Measurements from ENCODE around the gene HSP90AB1. TPM values are rescaled to one million over a fixed set of nuclear protein-coding genes. Genes with fewer than 3 reads are reported as not detected.
A peak's percentile ranks its signal among the peaks of the same experiment; 100 is the strongest.

HSP90AB1 gene
- total and polyA plus RNA-seq, 9 of the 15 experiments (the other 6 are each of a cell fraction or from before 2014, with no cell fraction given), result 1,780 to 3,358 (median 2,262) TPM

- TF ChIP-seq CEBPG (CRISPR knock-in tag; IDR thresholded peaks at IDR 0.05), result peak; percentile 80
- TF ChIP-seq CEBPG (tag; conservative IDR thresholded peaks at IDR 0.05 in 1 of 2, IDR thresholded peaks at IDR 0.05 in 1 of 2), result peak; percentile 49 to 72; a peak in 2 of 4 replicates
- no peak for TF ChIP-seq NUFIP1 (IDR thresholded peaks at IDR 0.05; ENCODE audit: partially characterized antibody)
- TF ChIP-seq E2F3 (CRISPR knock-in tag; IDR thresholded peaks at IDR 0.05), result no peak
- TF ChIP-seq SMARCC2 (IDR thresholded peaks at IDR 0.05; ENCODE audit: low read depth), result no peak
- TF ChIP-seq NCOA1 (IDR thresholded peaks at IDR 0.05; ENCODE audit: low read depth), result no peak
- TF ChIP-seq RAD51 (IDR thresholded peaks at IDR 0.05; ENCODE audit: borderline replicate concordance, low read depth), result no peak
- TF ChIP-seq ADNP (tag; IDR thresholded peaks at IDR 0.05), result no peak
- TF ChIP-seq BCLAF1 (IDR thresholded peaks at IDR 0.05; ENCODE audit: borderline replicate concordance in 1 of 2, control insufficient read depth in 1 of 2, low read depth in 2 of 2, low read length in 1 of 2), result no peak
- TF ChIP-seq SMAD2 (IDR thresholded peaks at IDR 0.05; ENCODE audit: low read depth, low read length), result no peak
- TF ChIP-seq MEF2A (IDR thresholded peaks at IDR 0.05; ENCODE audit: control insufficient read depth, low read depth, low read length), result no peak
- 0 out of 2 replicates have a peak, but pooled peaks have one; percentile 18 for TF ChIP-seq CHAMP1 (IDR thresholded peaks at IDR 0.05)
- TF ChIP-seq, protein P1, sequence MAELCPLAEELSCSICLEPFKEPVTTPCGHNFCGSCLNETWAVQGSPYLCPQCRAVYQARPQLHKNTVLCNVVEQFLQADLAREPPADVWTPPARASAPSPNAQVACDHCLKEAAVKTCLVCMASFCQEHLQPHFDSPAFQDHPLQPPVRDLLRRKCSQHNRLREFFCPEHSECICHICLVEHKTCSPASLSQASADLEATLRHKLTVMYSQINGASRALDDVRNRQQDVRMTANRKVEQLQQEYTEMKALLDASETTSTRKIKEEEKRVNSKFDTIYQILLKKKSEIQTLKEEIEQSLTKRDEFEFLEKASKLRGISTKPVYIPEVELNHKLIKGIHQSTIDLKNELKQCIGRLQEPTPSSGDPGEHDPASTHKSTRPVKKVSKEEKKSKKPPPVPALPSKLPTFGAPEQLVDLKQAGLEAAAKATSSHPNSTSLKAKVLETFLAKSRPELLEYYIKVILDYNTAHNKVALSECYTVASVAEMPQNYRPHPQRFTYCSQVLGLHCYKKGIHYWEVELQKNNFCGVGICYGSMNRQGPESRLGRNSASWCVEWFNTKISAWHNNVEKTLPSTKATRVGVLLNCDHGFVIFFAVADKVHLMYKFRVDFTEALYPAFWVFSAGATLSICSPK (IDR thresholded peaks at IDR 0.05; ENCODE audit: borderline replicate concordance), result no peak
- TF ChIP-seq IRF2 (CRISPR knock-in tag; IDR thresholded peaks at IDR 0.05), result no peak
- TF ChIP-seq, protein P2, sequence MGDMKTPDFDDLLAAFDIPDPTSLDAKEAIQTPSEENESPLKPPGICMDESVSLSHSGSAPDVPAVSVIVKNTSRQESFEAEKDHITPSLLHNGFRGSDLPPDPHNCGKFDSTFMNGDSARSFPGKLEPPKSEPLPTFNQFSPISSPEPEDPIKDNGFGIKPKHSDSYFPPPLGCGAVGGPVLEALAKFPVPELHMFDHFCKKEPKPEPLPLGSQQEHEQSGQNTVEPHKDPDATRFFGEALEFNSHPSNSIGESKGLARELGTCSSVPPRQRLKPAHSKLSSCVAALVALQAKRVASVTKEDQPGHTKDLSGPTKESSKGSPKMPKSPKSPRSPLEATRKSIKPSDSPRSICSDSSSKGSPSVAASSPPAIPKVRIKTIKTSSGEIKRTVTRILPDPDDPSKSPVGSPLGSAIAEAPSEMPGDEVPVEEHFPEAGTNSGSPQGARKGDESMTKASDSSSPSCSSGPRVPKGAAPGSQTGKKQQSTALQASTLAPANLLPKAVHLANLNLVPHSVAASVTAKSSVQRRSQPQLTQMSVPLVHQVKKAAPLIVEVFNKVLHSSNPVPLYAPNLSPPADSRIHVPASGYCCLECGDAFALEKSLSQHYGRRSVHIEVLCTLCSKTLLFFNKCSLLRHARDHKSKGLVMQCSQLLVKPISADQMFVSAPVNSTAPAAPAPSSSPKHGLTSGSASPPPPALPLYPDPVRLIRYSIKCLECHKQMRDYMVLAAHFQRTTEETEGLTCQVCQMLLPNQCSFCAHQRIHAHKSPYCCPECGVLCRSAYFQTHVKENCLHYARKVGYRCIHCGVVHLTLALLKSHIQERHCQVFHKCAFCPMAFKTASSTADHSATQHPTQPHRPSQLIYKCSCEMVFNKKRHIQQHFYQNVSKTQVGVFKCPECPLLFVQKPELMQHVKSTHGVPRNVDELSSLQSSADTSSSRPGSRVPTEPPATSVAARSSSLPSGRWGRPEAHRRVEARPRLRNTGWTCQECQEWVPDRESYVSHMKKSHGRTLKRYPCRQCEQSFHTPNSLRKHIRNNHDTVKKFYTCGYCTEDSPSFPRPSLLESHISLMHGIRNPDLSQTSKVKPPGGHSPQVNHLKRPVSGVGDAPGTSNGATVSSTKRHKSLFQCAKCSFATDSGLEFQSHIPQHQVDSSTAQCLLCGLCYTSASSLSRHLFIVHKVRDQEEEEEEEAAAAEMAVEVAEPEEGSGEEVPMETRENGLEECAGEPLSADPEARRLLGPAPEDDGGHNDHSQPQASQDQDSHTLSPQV (IDR thresholded peaks at IDR 0.05), result peak; percentile 81
- TF ChIP-seq ATF1 (CRISPR knock-in tag; IDR thresholded peaks at IDR 0.05), result no peak; the same call in 1 of the 2 replicates
- peak; percentile 95 for TF ChIP-seq ATF1 (tag; IDR thresholded peaks at IDR 0.05)
These were observed 9.0 kb upstream of the HSP90AB1 start (continued) for GRCh38 chr6:44237813-44238433.

Measured in K562 (cell line).